Prostate gland (tissue), 2 donors: ENCODE measurements around the gene LSG1. TPM values are rescaled to one million over a fixed set of nuclear protein-coding genes. Genes with fewer than 3 reads are reported as not detected.

Experiments used
- DNase-seq: peaks from one replicate; pipeline ENCODE4 v3.0.0-alpha.2; 2019; ENCODE audit warnings: low spot score
- H3K27ac ChIP-seq, 2 donors: fragments of 200-600 bp; sonication (generic); 2 replicates each; pipeline ENCODE4 v1.5.1; 2017 to 2019
- H3K27me3 ChIP-seq: fragments of 200-600 bp; sonication (generic); replicated peaks from 2 replicates; pipeline ENCODE4 v1.5.1; 2019; ENCODE audit not compliant: insufficient read depth
- H3K36me3 ChIP-seq, 2 donors: fragments of 200-600 bp; sonication (generic); 1 replicate in 1 of 2; 2 replicates in 1 of 2; pipeline versions ENCODE4 v1.5.1 to v1.8.1; 2017 to 2019
- H3K4me1 ChIP-seq: fragments of 200-600 bp; sonication (generic); replicated peaks from 2 replicates; pipeline ENCODE4 v1.5.1; 2019
- H3K4me3 ChIP-seq, 2 donors: fragments of 200-600 bp; sonication (generic); 2 replicates each; pipeline ENCODE4 v1.5.1; 2017 to 2019
- H3K9me3 ChIP-seq: fragments of 200-600 bp; sonication (generic); 2 replicates; pipeline ENCODE4 v1.5.1; 2017
- POLR2A ChIP-seq: fragments of 450-650 bp; IDR thresholded peaks from one replicate; pipeline ENCODE4 v1.6.1; 2016; ENCODE audit warnings: antibody characterized with exemption, mild to moderate bottlenecking
- POLR2AphosphoS5 ChIP-seq: sonication (generic); formaldehyde crosslinking; IDR thresholded peaks from one replicate; pipeline ENCODE4 v1.6.1; 2017; ENCODE audit warnings: antibody characterized with exemption
- WGBS: methylation state at CpG from one replicate; pipeline ENCODE4 v1.1.5; 2018; 5-methylcytosine and 5-hydroxymethylcytosine counted together
- intact Hi-C: fragments of 100-400 bp; cut with DNase I; formaldehyde crosslinking; loops from one replicate; pipeline ENCODE4 v1.14.2; 2022
- total RNA-seq, 2 donors: library from RNA; depleted of rRNA; stranded (reverse); fragments of >200 nt; gene quantifications; one replicate each; pipeline ENCODE4 v1.1.0, GENCODE V29; 2016
- TF ChIP-seq, protein P1 (sequence below), 4 experiments: fragments of 200-600 bp in 2 of 4; fragments of 450-650 bp in 2 of 4; sonication (generic) in 2 of 4; IDR thresholded peaks; 1 replicate in 3 of 4; 2 replicates in 1 of 4; pipeline ENCODE4 v1.5.1; 2016 to 2019; ENCODE audit warnings: antibody characterized with exemption in 4 of 4, mild to moderate bottlenecking in 2 of 4, moderate library complexity in 2 of 4

The LSG1 gene
- total RNA-seq, 2 donors from 2014 or later: 25.9 to 49.6 TPM

GRCh38 chr3:194714564-194714963 is 42.6 kb upstream of the LSG1 start:
- intact Hi-C loops: no loop called here
- WGBS: 82% methylated on average over 6 of the region's 6 CpGs
- DNase-seq: no peak
- TF ChIP-seq POLR2AphosphoS5 (no peak), POLR2A (no peak)
- TF ChIP-seq, protein P1, sequence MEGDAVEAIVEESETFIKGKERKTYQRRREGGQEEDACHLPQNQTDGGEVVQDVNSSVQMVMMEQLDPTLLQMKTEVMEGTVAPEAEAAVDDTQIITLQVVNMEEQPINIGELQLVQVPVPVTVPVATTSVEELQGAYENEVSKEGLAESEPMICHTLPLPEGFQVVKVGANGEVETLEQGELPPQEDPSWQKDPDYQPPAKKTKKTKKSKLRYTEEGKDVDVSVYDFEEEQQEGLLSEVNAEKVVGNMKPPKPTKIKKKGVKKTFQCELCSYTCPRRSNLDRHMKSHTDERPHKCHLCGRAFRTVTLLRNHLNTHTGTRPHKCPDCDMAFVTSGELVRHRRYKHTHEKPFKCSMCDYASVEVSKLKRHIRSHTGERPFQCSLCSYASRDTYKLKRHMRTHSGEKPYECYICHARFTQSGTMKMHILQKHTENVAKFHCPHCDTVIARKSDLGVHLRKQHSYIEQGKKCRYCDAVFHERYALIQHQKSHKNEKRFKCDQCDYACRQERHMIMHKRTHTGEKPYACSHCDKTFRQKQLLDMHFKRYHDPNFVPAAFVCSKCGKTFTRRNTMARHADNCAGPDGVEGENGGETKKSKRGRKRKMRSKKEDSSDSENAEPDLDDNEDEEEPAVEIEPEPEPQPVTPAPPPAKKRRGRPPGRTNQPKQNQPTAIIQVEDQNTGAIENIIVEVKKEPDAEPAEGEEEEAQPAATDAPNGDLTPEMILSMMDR (IDR thresholded peaks at IDR 0.05): no peak
- H3K4me3 ChIP-seq: no peak overlapping the region
- H3K9me3 ChIP-seq: no peaks in the 10 kb centered on the region
- H3K36me3 ChIP-seq: no peaks in the 10 kb centered on the region
- no peaks in the 10 kb centered on the region for H3K27me3 ChIP-seq
- no peaks in the 10 kb centered on the region for H3K4me1 ChIP-seq
- no peak overlapping the region for H3K27ac ChIP-seq

DNA sequence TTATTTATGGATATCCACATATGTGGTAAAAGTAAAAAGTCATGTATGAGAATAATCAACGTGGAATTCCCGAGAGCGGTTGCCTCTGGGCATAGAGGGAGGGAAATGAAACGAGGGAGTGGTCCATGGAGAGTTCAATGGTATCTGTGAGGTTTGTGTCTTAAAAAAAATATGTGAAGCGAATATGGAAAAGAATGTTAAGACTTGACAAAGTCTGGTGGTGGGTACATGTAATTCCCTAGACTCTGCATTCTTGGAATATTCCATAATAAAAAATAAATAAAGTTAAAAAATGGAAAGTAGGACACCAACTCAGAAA is 42.1 kb upstream of the LSG1 start:
- DNase-seq: no peak
- WGBS: 85% methylated on average over 5 of the region's 5 CpGs

GRCh38 chr3:194713299-194714136 is 41.5 kb upstream of the LSG1 start:
- TF ChIP-seq POLR2AphosphoS5 (no peak), POLR2A (no peak)
- TF ChIP-seq, protein P1 (IDR thresholded peaks at IDR 0.05): no peak
- H3K4me1 ChIP-seq: no peaks in the 10 kb centered on the region
- no peaks in the 10 kb centered on the region for H3K27me3 ChIP-seq
- H3K9me3 ChIP-seq: no peaks in the 10 kb centered on the region
- H3K27ac ChIP-seq: no peak overlapping the region
- DNase-seq: no peak
- intact Hi-C loops: no loop called here
- WGBS: 86% methylated on average over 9 of the region's 9 CpGs
- no peaks in the 10 kb centered on the region for H3K36me3 ChIP-seq
- no peak overlapping the region for H3K4me3 ChIP-seq

More for the DNA sequence above, 42.1 kb upstream of the LSG1 start:
- Histone ChIP-seq H3K27ac (no peak overlapping the region), H3K4me3 (no peak overlapping the region), H3K27me3 (no peaks in the 10 kb centered on the region), H3K4me1 (no peaks in the 10 kb centered on the region), H3K36me3 (no peaks in the 10 kb centered on the region), H3K9me3 (no peaks in the 10 kb centered on the region)
- TF ChIP-seq, protein P1 (IDR thresholded peaks at IDR 0.05): no peak
- TF ChIP-seq POLR2A: no peak
- TF ChIP-seq POLR2AphosphoS5: no peak
- intact Hi-C loops: no loop called here

DNA sequence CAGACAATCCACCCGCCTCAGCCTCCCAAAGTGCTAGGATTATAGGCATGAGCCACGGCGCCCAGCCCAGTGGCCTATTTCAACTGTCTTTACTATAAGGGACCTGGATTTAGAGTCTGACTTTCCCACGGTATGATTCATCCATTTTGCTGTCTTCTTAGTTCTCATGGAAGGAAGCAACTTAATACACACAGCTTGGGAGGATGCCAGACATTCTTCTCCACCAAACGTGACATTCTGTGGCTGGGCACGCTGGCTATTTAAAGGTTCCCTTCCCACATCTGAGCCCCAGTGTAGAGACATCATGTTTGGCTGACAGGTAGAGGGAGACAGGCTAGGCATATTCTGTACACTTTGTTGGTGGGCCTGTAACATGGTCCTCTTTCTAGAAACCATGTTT is 39.9 kb upstream of the LSG1 start:
- intact Hi-C loops: no loop called here
- Histone ChIP-seq H3K4me1 (no peaks in the 10 kb centered on the region), H3K27me3 (no peaks in the 10 kb centered on the region), H3K9me3 (no peaks in the 10 kb centered on the region), H3K4me3 (no peak overlapping the region), H3K27ac (no peak overlapping the region), H3K36me3 (no peaks in the 10 kb centered on the region)
- WGBS: 43% methylated on average over 6 of the region's 6 CpGs
- no peak for DNase-seq
- TF ChIP-seq, protein P1 (IDR thresholded peaks at IDR 0.05): no peak
- TF ChIP-seq POLR2AphosphoS5 (no peak), POLR2A (no peak)

- Histone ChIP-seq H3K4me1 (no peaks in the 10 kb centered on the region), H3K4me3 (no peak overlapping the region), H3K36me3 (no peaks in the 10 kb centered on the region), H3K27me3 (no peaks in the 10 kb centered on the region), H3K27ac (no peak overlapping the region), H3K9me3 (no peaks in the 10 kb centered on the region)
- DNase-seq: no peak
- WGBS: 93% methylated on average over 3 of the region's 3 CpGs
- intact Hi-C loops: no loop called here
- no peak for TF ChIP-seq POLR2AphosphoS5
- TF ChIP-seq, protein P1 (IDR thresholded peaks at IDR 0.05): no peak
- no peak for TF ChIP-seq POLR2A
These were observed 39.3 kb upstream of the LSG1 start for GRCh38 chr3:194711286-194711685.
